GM12875 (cell line): ENCODE results near the gene SPTBN5.

Experiments used
- H3K4me3 ChIP-seq: one replicate; pipeline ENCODE4 v1.5.1; 2011; ENCODE audit warnings: low read depth, low read length, control low read depth
- TF ChIP-seq, protein P1 (sequence below): IDR thresholded peaks from 2 replicates; pipeline ENCODE4 v1.5.1; 2011; ENCODE audit warnings: low read depth, mild to moderate bottlenecking, control low read depth, inconsistent platforms, low read length, moderate library complexity, borderline replicate concordance; ENCODE audit not compliant: insufficient read depth

SPTBN5 gene

DNA sequence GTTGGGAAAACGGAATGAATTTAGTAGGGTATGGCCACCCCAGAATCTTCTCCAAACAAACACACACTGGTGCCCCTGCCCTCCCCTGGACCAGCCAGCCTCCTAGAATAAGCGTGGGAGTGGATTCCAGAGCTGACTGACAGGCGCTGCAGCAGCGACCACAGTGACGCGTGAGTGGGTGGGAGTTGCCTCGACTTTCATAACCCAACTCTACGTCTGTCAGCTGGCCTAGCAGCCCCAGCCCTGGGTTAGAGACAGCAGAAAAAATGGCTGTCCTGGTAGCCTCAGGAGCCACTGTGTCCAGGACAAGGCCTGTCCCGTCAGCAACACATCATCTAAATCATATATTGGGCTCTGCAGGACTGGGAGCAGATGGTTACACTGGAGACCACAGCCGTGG lies 45.2 kb downstream of the SPTBN5 start:
- TF ChIP-seq, protein P1, sequence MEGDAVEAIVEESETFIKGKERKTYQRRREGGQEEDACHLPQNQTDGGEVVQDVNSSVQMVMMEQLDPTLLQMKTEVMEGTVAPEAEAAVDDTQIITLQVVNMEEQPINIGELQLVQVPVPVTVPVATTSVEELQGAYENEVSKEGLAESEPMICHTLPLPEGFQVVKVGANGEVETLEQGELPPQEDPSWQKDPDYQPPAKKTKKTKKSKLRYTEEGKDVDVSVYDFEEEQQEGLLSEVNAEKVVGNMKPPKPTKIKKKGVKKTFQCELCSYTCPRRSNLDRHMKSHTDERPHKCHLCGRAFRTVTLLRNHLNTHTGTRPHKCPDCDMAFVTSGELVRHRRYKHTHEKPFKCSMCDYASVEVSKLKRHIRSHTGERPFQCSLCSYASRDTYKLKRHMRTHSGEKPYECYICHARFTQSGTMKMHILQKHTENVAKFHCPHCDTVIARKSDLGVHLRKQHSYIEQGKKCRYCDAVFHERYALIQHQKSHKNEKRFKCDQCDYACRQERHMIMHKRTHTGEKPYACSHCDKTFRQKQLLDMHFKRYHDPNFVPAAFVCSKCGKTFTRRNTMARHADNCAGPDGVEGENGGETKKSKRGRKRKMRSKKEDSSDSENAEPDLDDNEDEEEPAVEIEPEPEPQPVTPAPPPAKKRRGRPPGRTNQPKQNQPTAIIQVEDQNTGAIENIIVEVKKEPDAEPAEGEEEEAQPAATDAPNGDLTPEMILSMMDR = no peak
- no peak overlapping the region for H3K4me3 ChIP-seq

DNA sequence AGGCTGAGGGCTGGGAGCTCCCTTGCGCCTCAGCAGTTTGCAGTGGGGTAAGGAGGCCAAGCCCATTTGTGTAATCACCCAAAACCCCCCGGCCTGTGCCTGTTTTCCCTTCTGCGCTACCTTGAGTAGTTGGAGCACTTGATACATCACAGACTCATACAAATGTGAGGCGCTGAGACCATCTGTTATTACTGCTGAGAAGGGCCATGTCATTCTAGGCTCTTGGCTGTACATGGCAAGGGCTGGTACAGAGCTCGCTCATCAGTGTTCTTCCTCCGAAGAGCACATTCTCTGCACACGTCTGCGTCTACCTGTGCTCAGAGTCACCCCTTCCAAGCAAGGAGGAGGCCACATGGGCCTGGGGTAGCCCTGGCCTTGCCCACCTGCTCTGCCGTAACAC lies 45.9 kb downstream of the SPTBN5 start:
- H3K4me3 ChIP-seq = no peak overlapping the region
- TF ChIP-seq, protein P1 = no peak

DNA sequence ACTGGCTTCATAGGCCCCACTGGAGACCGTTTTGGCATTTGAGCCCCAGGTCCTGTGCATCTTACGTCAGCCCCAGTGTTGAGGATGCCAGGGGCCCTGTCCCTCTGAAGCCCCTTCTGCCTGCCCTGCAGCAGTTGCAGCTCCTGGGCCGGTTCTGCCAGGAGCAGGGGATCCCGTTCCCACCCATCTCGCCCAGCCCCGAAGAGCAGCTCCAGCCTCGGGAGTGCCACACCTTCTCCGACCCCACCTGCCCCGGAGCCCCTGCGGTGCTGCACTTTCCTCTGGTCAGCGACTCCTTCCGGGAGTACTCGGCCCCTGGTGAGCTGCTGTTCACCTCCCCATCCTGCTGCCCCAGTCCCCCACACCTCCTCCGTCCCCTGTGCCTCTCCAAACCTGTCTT lies 46.6 kb downstream of the SPTBN5 start:
- TF ChIP-seq, protein P1 = no peak
- no peak overlapping the region for H3K4me3 ChIP-seq

DNA sequence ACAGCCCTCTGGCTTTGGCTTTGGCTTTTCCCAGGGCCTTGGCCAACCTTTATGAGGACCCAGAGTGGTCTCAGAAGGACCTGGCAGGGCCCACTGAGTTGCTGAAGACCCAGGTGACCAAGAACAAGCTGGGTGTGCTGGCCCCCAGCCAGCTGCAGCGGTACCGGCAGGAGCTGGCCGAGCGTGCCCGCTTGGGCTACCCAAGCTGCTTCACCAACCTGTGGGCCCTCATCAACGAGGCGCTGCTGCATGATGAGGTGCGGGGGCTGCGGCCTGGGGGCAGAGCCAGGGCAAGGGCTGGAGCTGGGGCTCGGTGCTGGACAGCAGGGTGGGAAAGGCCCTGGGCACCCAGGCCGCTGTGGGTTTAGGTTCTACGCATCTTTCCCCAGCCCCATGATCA lies 49.0 kb downstream of the SPTBN5 start:
- no peak overlapping the region for H3K4me3 ChIP-seq
- TF ChIP-seq, protein P1 = no peak

DNA sequence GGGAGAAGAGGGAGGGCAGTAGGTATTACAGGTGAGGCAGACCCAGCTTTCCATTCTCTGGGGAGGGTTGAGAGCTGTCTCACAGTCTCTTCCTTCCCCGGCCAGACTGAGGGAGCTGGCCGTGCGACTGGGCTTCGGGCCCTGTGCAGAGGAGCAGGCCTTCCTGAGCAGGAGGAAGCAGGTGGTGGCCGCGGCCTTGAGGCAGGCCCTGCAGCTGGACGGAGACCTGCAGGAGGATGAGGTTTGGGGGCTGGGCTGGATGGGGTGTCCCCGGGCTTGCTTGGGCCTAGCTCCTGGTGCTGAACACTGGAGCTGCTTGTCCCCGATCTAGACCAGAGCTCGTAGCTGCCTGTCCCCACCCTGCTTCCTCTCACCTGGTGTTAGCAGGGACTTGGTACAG lies 50.3 kb downstream of the SPTBN5 start:
- no peak overlapping the region for H3K4me3 ChIP-seq
- TF ChIP-seq, protein P1 = no peak

DNA sequence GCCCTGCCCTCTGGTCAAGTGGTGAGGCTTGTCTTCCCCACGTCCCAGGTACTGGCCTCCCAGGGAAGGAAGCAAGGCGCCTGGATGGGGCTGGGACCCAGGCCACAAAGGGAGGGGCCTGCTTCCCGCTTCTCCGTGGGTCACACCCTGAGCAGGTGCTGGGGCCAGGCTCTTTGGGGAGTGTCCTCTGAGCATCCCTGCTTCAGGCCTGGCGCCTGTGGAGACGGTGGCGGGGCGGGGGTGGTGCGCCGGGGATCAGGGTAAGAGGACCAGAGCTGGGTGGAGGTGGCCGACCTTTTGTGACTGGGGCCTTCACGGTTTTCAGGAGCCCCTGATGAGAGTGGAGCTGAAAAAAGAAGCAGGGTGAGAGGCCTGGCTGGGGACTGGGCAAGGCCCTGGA lies 51.6 kb downstream of the SPTBN5 start:
- no peak overlapping the region for H3K4me3 ChIP-seq
- TF ChIP-seq, protein P1 = no peak

DNA sequence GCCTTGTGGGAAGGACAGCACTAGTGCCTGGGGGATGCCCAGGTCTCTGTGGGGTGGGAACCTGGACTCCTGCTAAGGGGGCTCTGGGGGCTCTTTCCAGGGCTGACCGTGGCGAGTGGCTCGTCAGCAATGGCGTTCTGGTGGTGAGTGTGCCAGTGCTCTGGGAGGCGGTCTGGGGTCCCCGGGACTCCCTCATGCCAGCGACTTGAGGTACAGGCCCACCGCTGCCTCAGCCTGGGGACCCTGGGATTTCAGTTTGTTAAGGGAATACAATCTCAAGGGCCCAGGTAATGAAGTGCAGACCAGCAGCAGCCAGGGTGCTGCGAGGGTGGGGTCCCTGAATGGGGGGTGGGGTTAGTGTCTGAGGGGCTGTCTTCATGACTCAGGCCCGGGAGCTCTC lies 52.7 kb downstream of the SPTBN5 start:
- no peak overlapping the region for H3K4me3 ChIP-seq
- TF ChIP-seq, protein P1 = no peak
